ENCODE results near the gene MAP3K8.
A peak's percentile ranks its signal among the peaks of the same experiment; 100 is the strongest.
"Not testable (repeated sequence)": the region's sequence is repeated elsewhere in the genome, so short reads cannot be mapped to it uniquely, and the experiment has no call there.

MAP3K8 gene

GRCh38 chr10:30422981-30423654 lies 10.9 kb upstream of the MAP3K8 start:
- no peak for DNase-seq (ENCODE audit: low spot score)

- DNase-seq (ENCODE audit: low spot score), result not testable (repeated sequence)
These were observed 10.2 kb upstream of the MAP3K8 start for GRCh38 chr10:30423655-30424275.

- no peak for DNase-seq (ENCODE audit: low spot score)
These were observed 8.5 kb upstream of the MAP3K8 start for GRCh38 chr10:30425336-30426075.

GRCh38 chr10:30430544-30431298 lies 3.3 kb upstream of the MAP3K8 start:
- DNase-seq (ENCODE audit: low spot score), result no peak

GRCh38 chr10:30431435-30431911 lies 2.5 kb upstream of the MAP3K8 start:
- DNase-seq (ENCODE audit: low spot score), result no peak

- DNase-seq (ENCODE audit: low spot score), result no peak
These were observed 1.2 kb upstream of the MAP3K8 start for GRCh38 chr10:30432622-30433305.

GRCh38 chr10:30433306-30433729 lies 666 bp upstream of the MAP3K8 start:
- no peak for DNase-seq (ENCODE audit: low spot score)

- peak; percentile 41 for DNase-seq (ENCODE audit: low spot score)
These were observed 489 bp downstream of the MAP3K8 start for GRCh38 chr10:30434273-30435072.

- DNase-seq (ENCODE audit: low spot score), result peak; percentile 41
These were observed 1.1 kb downstream of the MAP3K8 start for GRCh38 chr10:30435073-30435422.

GRCh38 chr10:30435499-30436167 lies 1.6 kb downstream of the MAP3K8 start:
- not testable (repeated sequence) for DNase-seq (ENCODE audit: low spot score)

- DNase-seq (ENCODE audit: low spot score), result peak; percentile 57
These were observed 2.2 kb downstream of the MAP3K8 start for GRCh38 chr10:30436191-30436611.

- peak; percentile 61 for DNase-seq (ENCODE audit: low spot score)
These were observed 2.7 kb downstream of the MAP3K8 start for GRCh38 chr10:30436671-30437030.

- peak; percentile 86 for DNase-seq (ENCODE audit: low spot score)
These were observed 3.3 kb downstream of the MAP3K8 start for GRCh38 chr10:30437031-30437841.

- DNase-seq (ENCODE audit: low spot score), result peak; percentile 48
These were observed 4.3 kb downstream of the MAP3K8 start for GRCh38 chr10:30438021-30438850.

- peak; percentile 48 for DNase-seq (ENCODE audit: low spot score)
These were observed 5.9 kb downstream of the MAP3K8 start for GRCh38 chr10:30439931-30440330.

- DNase-seq (ENCODE audit: low spot score), result no peak
These were observed 8.1 kb downstream of the MAP3K8 start for GRCh38 chr10:30442019-30442606.

GRCh38 chr10:30443049-30443448 lies 9.1 kb downstream of the MAP3K8 start:
- DNase-seq (ENCODE audit: low spot score), result no peak

GRCh38 chr10:30445711-30446110 lies 11.7 kb downstream of the MAP3K8 start:
- DNase-seq (ENCODE audit: low spot score), result no peak

Measured in hematopoietic multipotent progenitor cell treated with erythropoietin and hydrocortisone succinate and interleukin-3 and kit ligand, for 15 days (in vitro differentiated cells).